BJ (cell line): Measurements from ENCODE around the gene KRTAP4-8. TPM values are rescaled to one million over a fixed set of nuclear protein-coding genes. Genes with fewer than 3 reads are reported as not detected.
A peak's percentile ranks its signal among the peaks of the same experiment; 100 is the strongest.
"Not testable (repeated sequence)": the region's sequence is repeated elsewhere in the genome, so short reads cannot be mapped to it uniquely, and the experiment has no call there.

ENCODE experiments used
- CTCF ChIA-PET: fragments of 350-600 bp; formaldehyde crosslinking; extraction: SDS; loops from one replicate; lab custom pipeline; 2021; ENCODE audit warnings: antibody characterized with exemption, inconsistent platforms; lab: Yijun Ruan, JAX
- POLR2A ChIA-PET: fragments of 300-600 bp; sonication (Branson Sonifier 250); formaldehyde crosslinking; extraction: SDS; loops from one replicate; lab custom pipeline; 2021; ENCODE audit warnings: antibody characterized with exemption; lab: Charles Lee
- DNase-seq: peaks from one replicate; pipeline ENCODE4 v3.0.0-alpha.2; 2011; ENCODE audit warnings: low read depth
- H3K27me3 ChIP-seq: 2 replicates; pipeline ENCODE4 v1.6.0; 2011; ENCODE audit warnings: low read length; ENCODE audit not compliant: control insufficient read depth, insufficient read depth
- H3K36me3 ChIP-seq: 2 replicates; pipeline ENCODE4 v1.5.1; 2011; ENCODE audit warnings: low read length; ENCODE audit not compliant: control insufficient read depth, insufficient read depth
- H3K4me3 ChIP-seq: 2 replicates; pipeline ENCODE4 v1.5.1; 2011; ENCODE audit warnings: low read depth, mild to moderate bottlenecking, control low read depth, low read length
- polyA plus RNA-seq: library from polyadenylated mRNA; depleted of rRNA; stranded (reverse); fragments of >200 nt; gene quantifications from 2 replicates; pipeline ENCODE4 v1.2.3, GENCODE V29; 2011
- TF ChIP-seq, protein P1 (sequence below): IDR thresholded peaks from 2 replicates; pipeline ENCODE4 v1.5.1; 2011; ENCODE audit warnings: low read depth, mild to moderate bottlenecking, control low read depth, inconsistent platforms, low read length, moderate library complexity; ENCODE audit not compliant: insufficient read depth

The KRTAP4-8 gene
- polyA plus RNA-seq, 1 experiment = not detected

DNA sequence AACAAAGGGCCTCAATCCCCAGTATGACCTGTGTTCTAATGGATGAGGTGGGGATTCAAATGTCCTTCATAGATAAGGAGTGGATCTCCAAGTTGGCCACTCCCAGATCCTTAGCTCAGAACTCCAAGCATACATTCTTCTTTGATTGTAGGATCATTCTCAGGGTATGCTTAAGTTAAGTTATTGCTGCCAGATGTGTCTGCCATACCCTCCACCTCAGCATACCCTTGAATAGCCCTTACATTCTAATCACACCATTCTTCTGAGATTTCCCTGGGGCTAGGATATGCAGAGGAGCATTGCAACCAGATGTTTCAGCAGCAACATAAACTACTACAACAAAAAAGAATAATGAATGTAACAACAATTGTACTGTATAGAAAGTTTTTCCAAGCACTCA lies 30.7 kb downstream of the KRTAP4-8 start:
- ChIA-PET CTCF (interaction anchor here (1.6 to 2.2 kb wide), 3 partner anchors 158 to 581 kb away, joined by 6 to 9 read pairs (median 8); no protein-coding TSS in a partner anchor), POLR2A (no interaction called here)
- Histone ChIP-seq H3K36me3 (no peaks in the 10 kb centered on the region), H3K4me3 (no peak overlapping the region), H3K27me3 (no peaks in the 10 kb centered on the region)
- peak; percentile 62 for DNase-seq
- TF ChIP-seq, protein P1, sequence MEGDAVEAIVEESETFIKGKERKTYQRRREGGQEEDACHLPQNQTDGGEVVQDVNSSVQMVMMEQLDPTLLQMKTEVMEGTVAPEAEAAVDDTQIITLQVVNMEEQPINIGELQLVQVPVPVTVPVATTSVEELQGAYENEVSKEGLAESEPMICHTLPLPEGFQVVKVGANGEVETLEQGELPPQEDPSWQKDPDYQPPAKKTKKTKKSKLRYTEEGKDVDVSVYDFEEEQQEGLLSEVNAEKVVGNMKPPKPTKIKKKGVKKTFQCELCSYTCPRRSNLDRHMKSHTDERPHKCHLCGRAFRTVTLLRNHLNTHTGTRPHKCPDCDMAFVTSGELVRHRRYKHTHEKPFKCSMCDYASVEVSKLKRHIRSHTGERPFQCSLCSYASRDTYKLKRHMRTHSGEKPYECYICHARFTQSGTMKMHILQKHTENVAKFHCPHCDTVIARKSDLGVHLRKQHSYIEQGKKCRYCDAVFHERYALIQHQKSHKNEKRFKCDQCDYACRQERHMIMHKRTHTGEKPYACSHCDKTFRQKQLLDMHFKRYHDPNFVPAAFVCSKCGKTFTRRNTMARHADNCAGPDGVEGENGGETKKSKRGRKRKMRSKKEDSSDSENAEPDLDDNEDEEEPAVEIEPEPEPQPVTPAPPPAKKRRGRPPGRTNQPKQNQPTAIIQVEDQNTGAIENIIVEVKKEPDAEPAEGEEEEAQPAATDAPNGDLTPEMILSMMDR = no peak

DNA sequence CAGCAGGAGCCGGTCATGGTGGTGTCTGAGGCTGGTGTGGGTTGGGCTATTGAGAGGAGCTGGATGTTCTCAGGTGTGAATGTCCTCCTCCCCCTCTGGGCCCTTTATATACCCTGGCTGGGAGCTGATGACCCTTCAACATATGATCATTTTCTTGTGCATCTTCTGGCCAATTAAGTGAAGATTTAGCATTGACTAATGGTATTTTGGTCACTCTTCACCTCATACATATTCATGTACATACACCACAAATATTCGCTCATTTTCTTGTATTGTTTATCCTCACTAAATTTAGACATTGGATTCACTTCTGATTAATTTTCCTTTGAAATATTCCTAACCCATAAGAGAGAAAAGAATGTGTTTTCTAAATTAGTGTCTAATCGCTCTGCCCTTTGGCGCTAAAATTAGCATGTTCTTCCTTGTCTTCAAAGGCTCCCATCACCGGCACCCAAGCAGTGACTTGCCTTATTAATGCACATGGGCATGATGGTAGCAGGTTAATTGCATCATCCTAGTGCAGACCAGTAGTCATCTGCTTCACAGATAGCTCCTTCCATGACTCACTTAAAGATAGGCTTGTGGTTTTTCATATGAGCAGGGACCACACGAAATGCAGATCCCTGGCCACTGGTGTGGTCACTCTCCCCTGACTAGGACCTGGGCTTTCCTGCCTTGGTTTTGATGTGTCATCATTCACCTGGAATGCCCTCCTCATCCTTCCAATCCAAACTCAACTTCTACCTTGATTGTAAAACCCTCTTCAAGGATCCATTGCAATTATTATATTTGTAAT lies 31.9 kb downstream of the KRTAP4-8 start, which contains the start of gene KRTAP2-4:
Gene KRTAP2-4, minus strand, starts transcription at position 51 of the 796 bp plus-strand sequence. Its CDS starts 34 bp downstream, at position 17.
- CTCF ChIA-PET = interaction anchor here (1.6 to 2.0 kb wide), 2 partner anchors 18 to 157 kb away, joined by 3 to 8 read pairs; no protein-coding TSS in a partner anchor
- TF ChIP-seq, protein P1 = no peak
- POLR2A ChIA-PET = no interaction called here
- DNase-seq = peak; percentile 83
- Histone ChIP-seq H3K36me3 (no peaks in the 10 kb centered on the region), H3K27me3 (no peaks in the 10 kb centered on the region), H3K4me3 (no peak within 1 kb of the TSS)

DNA sequence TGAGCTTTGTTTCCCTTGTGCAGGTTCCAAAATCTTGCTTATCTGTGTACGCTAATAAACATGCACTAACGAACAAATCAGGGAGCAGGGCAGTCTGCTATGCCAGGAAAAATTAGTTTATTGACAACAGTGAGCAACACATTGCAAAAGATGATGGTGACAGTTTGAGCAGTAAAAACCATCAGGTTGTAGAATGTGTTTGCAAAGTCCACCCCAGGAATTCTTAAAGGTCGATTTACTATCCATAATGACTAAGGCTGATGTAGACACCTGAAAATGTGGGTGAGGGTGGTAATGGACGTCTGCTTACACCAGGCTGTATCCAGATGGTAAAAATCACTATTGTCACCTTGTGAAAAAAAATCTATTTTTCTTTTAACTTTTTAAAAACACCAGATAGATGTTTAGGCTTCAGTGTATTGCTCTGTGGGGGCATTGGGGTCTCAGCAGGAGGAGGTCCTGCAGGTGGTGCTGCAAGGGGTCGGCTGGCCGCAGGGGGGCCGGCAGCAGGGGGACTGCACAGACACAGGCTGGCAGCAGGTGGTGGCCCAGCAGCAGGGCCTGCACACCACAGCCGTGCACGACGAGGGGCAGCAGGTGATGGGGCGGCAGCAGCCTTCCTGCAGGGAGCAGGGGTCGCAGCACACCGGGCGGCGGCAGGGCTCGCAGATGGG lies 32.8 kb downstream of the KRTAP4-8 start:
- CTCF ChIA-PET = interaction anchor here (1.6 to 1.7 kb wide), 2 partner anchors 17 to 155 kb away, joined by 3 to 7 read pairs; no protein-coding TSS in a partner anchor
- not testable (repeated sequence) for H3K4me3 ChIP-seq, DNase-seq, H3K27me3 ChIP-seq, H3K36me3 ChIP-seq
- POLR2A ChIA-PET = interaction anchor here (0.5 kb wide), 1 partner anchor 39 kb away, joined by 3 read pairs; no protein-coding TSS in a partner anchor

DNA sequence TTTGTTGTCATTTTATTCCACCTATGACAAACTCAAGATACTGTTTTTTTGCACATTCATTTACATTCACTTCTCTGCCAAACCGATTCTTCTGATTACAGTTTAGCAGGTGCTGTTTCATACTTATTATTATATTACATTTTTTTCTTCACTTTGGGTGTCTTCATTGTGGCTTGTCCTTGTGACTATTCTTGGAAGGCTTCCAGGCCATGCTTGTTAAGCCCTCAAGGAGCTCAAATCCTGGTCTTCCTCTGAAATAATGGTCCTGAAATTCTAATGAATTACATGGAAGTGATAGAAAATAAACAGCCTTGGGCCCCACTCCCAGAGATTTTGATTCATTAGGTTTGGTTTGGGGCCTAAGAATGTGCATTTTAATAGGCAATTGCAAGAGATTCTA lies 33.6 kb downstream of the KRTAP4-8 start:
- H3K4me3 ChIP-seq = no peak overlapping the region
- no peaks in the 10 kb centered on the region for H3K27me3 ChIP-seq
- H3K36me3 ChIP-seq = no peaks in the 10 kb centered on the region
- DNase-seq = no peak
- TF ChIP-seq, protein P1 = no peak
- CTCF ChIA-PET = interaction anchor here (0.6 to 1.7 kb wide), 3 partner anchors 107 to 259 kb away, joined by 3 to 7 read pairs (median 4); no protein-coding TSS in a partner anchor
- POLR2A ChIA-PET = interaction anchor here (0.5 kb wide), 1 partner anchor 38 kb away, joined by 3 read pairs; no protein-coding TSS in a partner anchor

DNA sequence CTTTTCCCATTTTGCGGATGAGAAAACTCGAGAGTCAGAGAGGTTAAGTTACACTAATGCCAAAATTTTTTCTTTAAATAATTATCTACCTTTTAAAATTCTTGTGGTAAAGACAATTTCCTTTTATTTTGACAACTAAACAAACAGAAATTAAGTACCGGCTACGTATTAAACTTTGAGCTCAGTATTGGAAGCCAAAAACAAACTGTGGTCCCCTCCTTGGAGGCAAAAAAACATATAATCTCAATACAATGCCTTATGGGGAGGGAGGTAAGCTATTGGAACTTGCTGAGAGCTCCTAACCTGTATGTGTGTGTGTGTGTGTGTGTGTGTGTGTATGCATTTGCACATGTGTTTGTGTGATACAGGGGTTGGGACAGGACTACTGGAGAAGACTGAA lies 34.5 kb downstream of the KRTAP4-8 start:
- ChIA-PET CTCF (interaction anchor here (0.6 to 1.7 kb wide), 3 partner anchors 16 to 260 kb away, joined by 3 to 7 read pairs (median 4); no protein-coding TSS in a partner anchor), POLR2A (no interaction called here)
- Histone ChIP-seq H3K4me3 (no peak overlapping the region), H3K36me3 (no peaks in the 10 kb centered on the region), H3K27me3 (no peaks in the 10 kb centered on the region)
- TF ChIP-seq, protein P1 = no peak
- DNase-seq = no peak
